Measurements from ENCODE around the gene EFHC1.

DNA sequence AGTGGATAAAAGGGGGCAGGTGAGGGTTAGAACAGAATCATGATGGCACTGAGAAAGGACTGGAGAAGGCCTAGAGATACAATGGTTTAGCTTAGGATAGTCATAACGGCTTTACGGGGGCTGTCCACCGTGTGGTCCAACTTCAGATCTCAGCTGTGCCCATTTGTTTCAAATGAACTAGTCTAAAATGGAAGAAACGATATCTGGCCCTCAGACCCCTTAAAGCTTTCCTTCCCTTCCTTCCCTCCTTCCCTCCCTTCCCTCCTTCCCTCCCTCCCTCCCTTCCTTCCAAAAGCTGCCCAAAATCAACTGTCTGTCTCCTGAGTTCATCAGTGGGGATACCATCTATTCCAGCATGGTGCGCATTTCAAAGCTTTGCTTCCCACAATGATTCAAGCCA, 128.9 kb downstream of the EFHC1 start:
- no peak for TF ChIP-seq CTCF (IDR thresholded peaks at IDR 0.05)
- TF ChIP-seq POLR2AphosphoS5 (IDR thresholded peaks at IDR 0.05), result no peak
- TF ChIP-seq POLR2A (IDR thresholded peaks at IDR 0.05), result no peak
